K562 (cell line): ENCODE results near the gene EGFR. TPM values are rescaled to one million over a fixed set of nuclear protein-coding genes. Genes with fewer than 3 reads are reported as not detected.

Source experiments
- ATAC-seq: fragments of 200-7000 bp; cut with Tn5 transposase; 3 replicates; pipeline ENCODE4 v1.9.1; 2020; ENCODE audit warnings: moderate library complexity
- BruUV-seq: library from RNA; stranded (reverse); fragments of 400-500 nt; replicated peaks from 2 replicates; lab custom pipeline; 2021; lab: Mats Ljungman, UMichigan
- CTCF ChIA-PET: fragments of 300-600 bp; formaldehyde crosslinking; extraction: SDS; loops from one replicate; lab custom pipeline; 2021; ENCODE audit warnings: low intra/inter-chr PET ratio; lab: Yijun Ruan, JAX
- POLR2A ChIA-PET: fragments of 300-600, 350-650 bp; sonication (Branson Sonifier 250); formaldehyde crosslinking; extraction: SDS; loops from one replicate; lab custom pipeline; 2021; ENCODE audit warnings: antibody characterized with exemption, inconsistent platforms; lab: Yijun Ruan, JAX
- DNase-seq, 4 experiments: peaks; one replicate each; pipeline versions ENCODE4 v3.0.0 to v3.0.0-alpha.2; 2011 to 2018; ENCODE audit warnings: low spot score in 3 of 4, mixed read lengths in 3 of 4; ENCODE audit errors: extremely low read depth in 1 of 4
- FAIRE-seq: peaks from 2 replicates; lab custom pipeline; 2011; peaks lifted over from hg19 to GRCh38; lab: Jason Lieb, UNC
- H2AFZ ChIP-seq: 2 replicates; pipeline ENCODE4 v1.6.0; 2011; ENCODE audit warnings: low read depth, low read length, control low read depth, inconsistent platforms
- H3K27ac ChIP-seq: fragments of 200-600 bp; 3 replicates; pipeline ENCODE4 v1.8.0; 2011; ENCODE audit warnings: low read depth, mild to moderate bottlenecking, control low read depth, inconsistent platforms, low read length, moderate library complexity, mixed read lengths; ENCODE audit errors: extremely low read depth
- H3K27me3 ChIP-seq, 2 experiments: fragments of 300-600 bp in 1 of 2; 2 replicates in 1 of 2; 3 replicates in 1 of 2; pipeline versions ENCODE4 v1.6.0 to v1.8.0; 2011; ENCODE audit warnings: inconsistent platforms in 2 of 2, low read length in 2 of 2, mild to moderate bottlenecking in 1 of 2, mixed read lengths in 1 of 2, moderate library complexity in 1 of 2; ENCODE audit not compliant: control insufficient read depth in 2 of 2, insufficient read depth in 2 of 2
- H3K36me3 ChIP-seq: fragments of 300-600 bp; 3 replicates; pipeline ENCODE4 v1.8.0; 2011; ENCODE audit warnings: mild to moderate bottlenecking, low read length, inconsistent platforms; ENCODE audit not compliant: control insufficient read depth, insufficient read depth
- H3K4me1 ChIP-seq, 2 experiments: fragments of 200-600 bp in 1 of 2; replicated peaks in 1 of 2; 2 replicates in 1 of 2; 3 replicates in 1 of 2; pipeline versions ENCODE4 v1.5.1 to v1.8.0; 2011; ENCODE audit warnings: inconsistent platforms in 2 of 2, low read length in 2 of 2, mild to moderate bottlenecking in 1 of 2, mixed read lengths in 1 of 2, moderate library complexity in 1 of 2; ENCODE audit not compliant: control insufficient read depth in 2 of 2, insufficient read depth in 2 of 2
- H3K4me2 ChIP-seq: 2 replicates; pipeline ENCODE4 v1.6.1; 2011; ENCODE audit warnings: low read length, control low read depth, inconsistent platforms, mixed read lengths; ENCODE audit not compliant: insufficient read depth
- H3K4me3 ChIP-seq: fragments of 200-600 bp; sonication (generic), shearing (Covaris generic); 2 replicates; pipeline ENCODE4 v1.5.1; 2016; ENCODE audit warnings: control low read depth, inconsistent platforms
- H3K79me2 ChIP-seq: fragments of 200-600 bp; 3 replicates; pipeline ENCODE4 v1.8.0; 2011; ENCODE audit warnings: low read length, inconsistent platforms; ENCODE audit not compliant: control insufficient read depth, insufficient read depth
- H3K9ac ChIP-seq, 2 experiments: 2 replicates each; pipeline versions ENCODE4 v1.6.0 to v1.6.1; 2011; ENCODE audit warnings: low read depth in 2 of 2, low read length in 2 of 2, control low read depth in 1 of 2, inconsistent platforms in 1 of 2, mild to moderate bottlenecking in 1 of 2, mixed read lengths in 1 of 2; ENCODE audit not compliant: insufficient read depth in 1 of 2
- H3K9me1 ChIP-seq: one replicate; pipeline ENCODE4 v1.6.0; 2011; ENCODE audit warnings: inconsistent platforms, mild to moderate bottlenecking, low read length, moderate library complexity; ENCODE audit not compliant: control insufficient read depth, insufficient read depth
- H3K9me3 ChIP-seq: replicated peaks from 2 replicates; pipeline ENCODE4 v1.5.1; 2011; ENCODE audit warnings: low read depth, low read length, inconsistent platforms; ENCODE audit not compliant: control insufficient read depth, insufficient read depth
- H4K20me1 ChIP-seq: replicated peaks from 2 replicates; pipeline ENCODE4 v1.6.1; 2011; ENCODE audit warnings: low read length, inconsistent platforms, mixed read lengths; ENCODE audit not compliant: control insufficient read depth, insufficient read depth
- DMBX1 ChIP-seq: fragments of 250-450 bp; sonication (Bioruptor Pico); IDR thresholded peaks from 2 replicates; pipeline ENCODE4 v1.8.0; 2022; ENCODE audit warnings: inconsistent platforms, mild to moderate bottlenecking, moderate library complexity, borderline replicate concordance
- PCBP2 ChIP-seq: fragments of 200-400 bp; formaldehyde crosslinking; IDR thresholded peaks from 2 replicates; pipeline ENCODE4 v1.6.1; 2018; ENCODE audit warnings: low read length, low read depth, mild to moderate bottlenecking, moderate library complexity; ENCODE audit not compliant: poor library complexity, severe bottlenecking
- SNIP1 ChIP-seq: fragments of 450-650 bp; IDR thresholded peaks from 2 replicates; pipeline ENCODE4 v1.7.1; 2017; ENCODE audit warnings: low read depth, mild to moderate bottlenecking
- STAT5A ChIP-seq: IDR thresholded peaks from 2 replicates; pipeline ENCODE4 v1.6.1; 2012; ENCODE audit warnings: low read length, inconsistent platforms, borderline replicate concordance
- TCF15 ChIP-seq: fragments of 250-450 bp; sonication (Bioruptor Pico); IDR thresholded peaks from 2 replicates; pipeline ENCODE4 v1.8.0; 2022; ENCODE audit warnings: moderate library complexity, mild to moderate bottlenecking, inconsistent platforms
- ZNF79 ChIP-seq: fragments of 250-450 bp; sonication (Bioruptor Pico); IDR thresholded peaks from 2 replicates; pipeline ENCODE4 v1.4.0; 2020; ENCODE audit warnings: low read depth, mild to moderate bottlenecking, moderate library complexity
- WGBS: fragments of 100-300 bp; shearing (Covaris generic); methylation state at CpG from one replicate; pipeline ENCODE4 v1.1.6; 2016; ENCODE audit warnings: low coverage, mixed read lengths; ENCODE audit not compliant: insufficient coverage; ENCODE audit errors: missing lambda C conversion rate; 5-methylcytosine and 5-hydroxymethylcytosine counted together
- in situ Hi-C: fragments of 300-500 bp; cut with MboI; formaldehyde crosslinking; loops from 4 replicates; pipeline ENCODE4 v1.15.0; 2018; ENCODE audit warnings: inconsistent platforms, mixed read lengths
- intact Hi-C: fragments of 100-400 bp; cut with micrococcal nuclease; formaldehyde crosslinking; loops from 2 replicates; pipeline ENCODE4 v1.14.2; 2022
- polyA plus RNA-seq, 8 experiments: library from polyadenylated mRNA; depleted of rRNA in 4 of 8; stranded (reverse) in 5 of 8; unstranded in 3 of 8; fragments of >200 nt; fragmentation: Nextera tagmentation in 2 of 8; fragmentation: Illumina TruSeq in 1 of 8; extraction: Ambion mirVana in 2 of 8; extraction: Trizol in 1 of 8; gene quantifications; 2 replicates each; pipeline versions ENCODE4 v1.2.1 to v1.2.3, GENCODE V29; 2011 to 2014; ENCODE audit warnings: inconsistent platforms in 1 of 8, missing spikeins in 1 of 8
- total RNA-seq, 7 experiments: library from RNA; depleted of rRNA in 6 of 7; stranded (reverse); fragments of >200 nt in 6 of 7; fragmentation: Illumina TruSeq in 2 of 7; extraction: Trizol in 2 of 7; gene quantifications; 2 replicates each; pipeline versions ENCODE4 v1.2.1 to v1.2.3, GENCODE V29; 2011 to 2021; ENCODE audit warnings: low replicate concordance in 1 of 7

Gene EGFR
- total and polyA plus RNA-seq, 9 of the 15 experiments (the other 6 are each of a cell fraction or from before 2014, with no cell fraction given), result 0.13 TPM; not detected in 8

- TF ChIP-seq DMBX1 (no peak), TCF15 (CRISPR knock-in tag) (no peak), SNIP1 (no peak), PCBP2 (no peak), ZNF79 (CRISPR knock-in tag) (no peak), STAT5A (no peak)
- WGBS, result under 1% methylated on average over 11 of the region's 11 CpGs
- H3K79me2 ChIP-seq, result no peaks in the 10 kb centered on the region
- no peak overlapping the region for H3K4me3 ChIP-seq
- peaks cover 6 to 16% of the 10 kb centered on the region in 2 experiments; a peak in 3 of 5 replicates for H3K27me3 ChIP-seq
- no peaks in the 10 kb centered on the region for H3K9me3 ChIP-seq
- in situ Hi-C loops, result no loop called here
- DNase-seq, result no peak
- ChIA-PET POLR2A (interaction anchor here (1.2 to 1.7 kb wide), 2 partner anchors 9 to 13 kb away, joined by 4 read pairs; no protein-coding TSS in a partner anchor), CTCF (no interaction called here)
- H3K36me3 ChIP-seq, result no peaks in the 10 kb centered on the region
- FAIRE-seq, result no peak
- H3K27ac ChIP-seq, result no peak overlapping the region
- no peaks in the 10 kb centered on the region for H3K9me1 ChIP-seq
- no TSS peak for BruUV-seq
- H4K20me1 ChIP-seq, result no peaks in the 10 kb centered on the region
- H3K4me1 ChIP-seq, result no peaks in the 10 kb centered on the region
- no peak overlapping the region for H3K9ac ChIP-seq
- no peak for ATAC-seq
- no peak overlapping the region for H3K4me2 ChIP-seq
- no peak overlapping the region for H2AFZ ChIP-seq
- intact Hi-C loops, result no loop called here
Measured at GRCh38 chr7:55026086-55026790, 7.4 kb downstream of the EGFR start.
